GM12864 (cell line): ENCODE results near the gene TRAK1.

Experiments used
- DNase-seq: peaks from one replicate; pipeline ENCODE4 v3.0.0-alpha.2; 2011; ENCODE audit warnings: low read depth
- H3K4me3 ChIP-seq: 2 replicates; pipeline ENCODE4 v1.5.1; 2011; ENCODE audit warnings: mild to moderate bottlenecking, low read depth, low read length, control low read depth
- CTCF ChIP-seq: IDR thresholded peaks from 2 replicates; pipeline ENCODE4 v1.5.1; 2011; ENCODE audit warnings: low read depth, mild to moderate bottlenecking, moderate library complexity, low read length, control low read depth, inconsistent platforms; ENCODE audit errors: missing control alignments

The TRAK1 gene

DNA sequence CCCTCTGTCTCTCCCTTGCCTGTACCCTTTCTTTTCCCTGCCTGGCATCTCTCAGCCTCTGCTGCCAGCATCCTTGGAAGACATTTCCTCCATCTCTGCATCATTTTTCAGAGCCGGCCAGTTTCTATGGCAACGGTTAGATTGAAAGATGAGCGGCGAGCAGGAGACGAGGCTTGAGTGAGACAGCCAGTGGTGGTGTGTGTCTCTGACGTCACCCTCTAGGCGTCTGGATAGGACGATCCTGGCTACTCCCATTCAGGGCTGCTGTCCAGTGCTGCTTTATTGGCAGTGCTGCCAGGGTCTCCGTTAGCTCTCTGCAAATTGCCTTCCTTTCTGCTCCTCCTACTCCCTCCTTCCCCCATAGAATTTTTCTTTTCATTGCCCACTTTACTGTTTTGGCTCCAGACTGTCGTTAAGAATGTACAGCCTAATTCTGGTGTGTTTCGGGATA, 57.9 kb downstream of the TRAK1 start:
- no peak overlapping the region for H3K4me3 ChIP-seq
- no peak for DNase-seq
- no peak for TF ChIP-seq CTCF

GRCh38 chr3:42149532-42149931, 58.4 kb downstream of the TRAK1 start:
- no peak for TF ChIP-seq CTCF
- no peak for DNase-seq
- no peak overlapping the region for H3K4me3 ChIP-seq

DNA sequence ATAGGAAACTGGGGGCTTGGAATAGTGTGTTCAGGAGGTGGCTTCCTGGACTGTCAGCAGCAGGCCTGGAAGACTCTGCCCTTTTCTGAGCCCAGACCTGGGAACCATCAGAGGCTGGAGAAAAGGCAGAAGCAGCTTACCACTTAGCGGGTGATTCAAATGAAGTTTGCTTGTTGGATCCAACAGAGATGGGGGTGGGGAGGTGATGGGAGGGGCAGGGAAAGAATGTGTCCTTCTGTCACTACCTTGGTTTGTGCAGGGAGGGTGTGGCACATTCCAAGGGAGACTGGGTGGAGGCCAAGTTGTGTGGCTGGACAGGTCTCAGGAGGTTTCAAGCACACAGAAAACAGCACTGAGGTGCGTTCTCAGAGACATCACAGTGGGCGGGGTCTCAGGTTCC, 58.8 kb downstream of the TRAK1 start:
- TF ChIP-seq CTCF = no peak
- DNase-seq = no peak
- H3K4me3 ChIP-seq = no peak overlapping the region

DNA sequence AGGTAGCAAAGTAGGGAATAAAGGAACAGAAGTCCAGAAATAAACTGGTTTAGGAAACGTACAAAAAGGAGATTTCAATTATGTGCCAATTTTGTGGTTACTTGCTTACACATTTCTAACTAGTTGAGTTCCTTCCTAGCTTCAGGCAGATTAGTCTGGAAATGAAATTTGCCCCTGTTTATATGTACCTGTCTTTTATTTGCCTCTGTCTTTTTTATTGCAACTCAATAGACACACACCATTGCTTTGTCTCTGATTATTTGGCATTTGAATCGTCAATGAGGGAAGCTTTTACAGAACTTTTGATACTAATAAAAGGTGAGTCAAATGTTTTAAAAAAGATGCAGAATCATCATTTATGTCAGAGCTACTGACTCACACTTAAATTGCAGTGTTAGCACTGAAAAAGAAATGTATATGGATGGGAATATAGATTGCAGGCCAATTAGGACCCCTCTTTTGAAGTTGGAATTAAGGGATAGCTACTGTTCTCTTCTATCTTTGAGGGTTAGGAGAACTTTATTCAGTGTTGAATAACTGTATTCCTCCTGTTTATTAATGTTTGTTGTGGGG, 60.5 kb downstream of the TRAK1 start:
- no peak overlapping the region for H3K4me3 ChIP-seq
- no peak for DNase-seq
- no peak for TF ChIP-seq CTCF

DNA sequence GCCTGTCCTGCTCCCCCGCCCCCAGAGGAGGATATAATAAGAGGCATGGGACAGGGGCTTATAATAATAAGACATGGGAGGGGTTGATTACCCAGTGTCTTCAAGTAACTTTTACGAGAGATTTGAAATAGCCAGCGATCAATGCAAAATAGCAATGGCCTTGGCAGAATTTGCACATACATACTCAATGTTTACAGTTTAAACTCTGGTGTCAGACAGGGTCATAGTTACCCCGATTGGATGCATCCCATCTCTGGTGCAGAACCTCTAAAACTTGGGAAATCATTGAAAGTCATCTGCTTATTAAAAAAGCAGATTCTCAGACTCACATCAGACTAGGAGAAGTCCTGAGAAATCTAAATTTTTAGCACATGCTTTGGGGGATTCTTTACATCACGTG, 61.0 kb downstream of the TRAK1 start:
- no peak for TF ChIP-seq CTCF
- no peak overlapping the region for H3K4me3 ChIP-seq
- no peak for DNase-seq

- no peak for TF ChIP-seq CTCF
- DNase-seq = no peak
- no peak overlapping the region for H3K4me3 ChIP-seq
Measured at GRCh38 chr3:42153039-42153438, 61.9 kb downstream of the TRAK1 start.
